Left forelimb (tissue), 1 donor: ENCODE measurements around the gene CNDP2.

Source experiments
- DNase-seq: peaks from one replicate; pipeline ENCODE4 v3.0.0-alpha.2; 2018; ENCODE audit warnings: low spot score

Gene CNDP2

DNA sequence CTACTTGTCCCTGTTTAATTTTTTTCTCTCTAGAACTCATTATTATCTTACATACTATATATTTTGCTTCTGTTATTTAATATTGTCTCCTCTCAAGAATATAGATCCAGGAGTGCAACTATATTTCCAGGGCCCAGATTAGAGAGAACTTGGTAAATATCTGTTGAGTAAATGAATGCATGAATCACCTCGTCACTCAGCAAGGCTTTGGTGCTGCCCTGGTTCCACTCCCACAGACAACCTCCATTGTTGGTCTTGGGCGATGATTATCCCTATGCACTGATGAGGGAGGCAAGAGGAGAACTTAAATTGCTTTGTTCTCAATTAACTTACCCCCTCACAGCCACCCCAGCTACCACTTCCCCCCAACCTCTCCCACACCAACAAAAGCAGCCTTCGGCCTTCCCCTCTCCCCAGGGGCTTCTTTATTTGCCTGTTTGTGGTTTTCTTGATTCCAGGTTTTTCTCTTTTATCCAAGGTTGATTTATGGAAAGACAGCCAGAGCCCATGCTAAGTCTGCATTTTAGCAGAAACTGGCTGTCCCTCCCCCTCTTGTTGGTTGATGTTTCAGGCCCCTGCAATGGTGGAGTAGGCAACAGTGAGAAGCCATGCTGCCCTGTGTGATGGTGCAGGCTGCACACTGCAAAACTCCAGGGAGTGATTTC lies 22.1 kb upstream of the CNDP2 start:
- DNase-seq, result no peak

DNA sequence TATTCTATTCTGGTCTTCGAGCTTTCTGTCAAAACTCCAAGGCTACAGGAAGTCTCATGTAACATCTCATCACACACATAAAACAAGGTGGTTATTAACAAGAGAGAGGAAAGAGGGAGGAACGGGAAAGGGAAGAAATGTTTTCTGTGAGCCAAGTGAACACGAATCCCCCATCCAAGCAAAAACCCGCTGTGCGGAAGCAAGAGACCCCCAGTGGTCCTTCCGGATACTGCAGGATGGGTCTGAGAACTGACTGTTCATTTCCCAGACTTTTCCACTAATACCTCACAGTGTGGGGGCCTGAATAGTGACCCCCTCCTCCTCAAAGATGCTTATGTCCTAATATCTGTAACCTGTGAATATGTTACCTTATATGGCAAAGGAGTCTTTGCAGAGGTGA lies 20.0 kb upstream of the CNDP2 start:
- no peak for DNase-seq

DNA sequence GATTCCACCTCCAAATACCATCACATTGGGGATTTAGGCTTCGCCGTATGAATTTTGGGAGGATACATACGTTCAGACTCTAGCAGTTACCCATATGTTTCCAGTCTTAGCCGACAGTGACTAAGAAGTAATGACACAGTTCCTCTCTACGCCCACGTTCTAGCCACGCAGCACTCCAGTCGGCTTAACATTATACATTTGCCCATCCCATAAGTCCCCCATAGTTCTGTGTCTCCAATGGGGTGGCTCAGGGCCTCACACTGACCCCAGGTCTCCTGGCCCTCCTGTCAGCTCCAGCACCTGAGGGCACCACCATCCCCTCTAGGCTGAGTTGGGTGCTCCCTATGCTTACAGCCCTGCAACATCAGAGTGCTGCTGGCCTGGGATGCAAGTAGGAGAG lies 18.4 kb upstream of the CNDP2 start:
- no peak for DNase-seq

DNA sequence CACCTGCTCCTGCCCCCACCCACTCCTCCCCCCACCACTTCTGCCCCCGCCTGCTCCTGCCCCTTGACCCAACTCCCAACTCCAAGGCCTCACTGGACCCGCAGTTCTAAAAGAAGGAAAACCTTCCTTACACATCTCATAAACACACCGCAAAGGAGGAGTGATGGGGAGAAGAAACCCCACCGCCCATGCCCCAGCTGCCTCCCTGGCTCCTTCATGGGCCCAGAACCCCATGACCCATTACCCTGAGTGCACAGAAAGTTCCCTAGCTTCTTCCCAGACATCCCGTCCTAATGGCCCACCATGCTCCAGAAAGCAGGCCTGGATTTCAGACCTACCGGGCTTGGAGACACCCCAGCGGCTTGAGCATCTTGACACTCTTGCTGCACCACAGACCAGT lies 17.8 kb upstream of the CNDP2 start:
- DNase-seq, result peak; percentile 11

DNA sequence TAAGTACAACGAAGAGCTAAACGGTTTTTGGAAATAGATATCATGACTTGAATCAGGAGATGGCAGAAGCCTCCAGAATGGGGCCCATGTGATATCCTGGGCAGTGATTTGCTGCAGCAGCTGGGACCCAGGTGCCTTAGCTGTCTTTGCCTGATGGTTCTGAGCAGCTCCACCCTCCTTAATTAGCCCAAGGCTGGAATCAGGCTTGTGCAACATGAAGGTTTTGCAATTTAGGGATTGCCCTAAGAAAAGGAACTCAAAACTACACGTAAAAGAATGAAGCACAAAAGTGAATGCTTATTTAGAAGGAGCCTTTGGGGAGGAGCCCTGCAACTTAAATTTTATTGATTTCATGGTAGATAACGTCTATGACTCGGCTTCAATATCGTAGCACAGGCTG lies 17.3 kb upstream of the CNDP2 start:
- DNase-seq, result peak; percentile 25

DNA sequence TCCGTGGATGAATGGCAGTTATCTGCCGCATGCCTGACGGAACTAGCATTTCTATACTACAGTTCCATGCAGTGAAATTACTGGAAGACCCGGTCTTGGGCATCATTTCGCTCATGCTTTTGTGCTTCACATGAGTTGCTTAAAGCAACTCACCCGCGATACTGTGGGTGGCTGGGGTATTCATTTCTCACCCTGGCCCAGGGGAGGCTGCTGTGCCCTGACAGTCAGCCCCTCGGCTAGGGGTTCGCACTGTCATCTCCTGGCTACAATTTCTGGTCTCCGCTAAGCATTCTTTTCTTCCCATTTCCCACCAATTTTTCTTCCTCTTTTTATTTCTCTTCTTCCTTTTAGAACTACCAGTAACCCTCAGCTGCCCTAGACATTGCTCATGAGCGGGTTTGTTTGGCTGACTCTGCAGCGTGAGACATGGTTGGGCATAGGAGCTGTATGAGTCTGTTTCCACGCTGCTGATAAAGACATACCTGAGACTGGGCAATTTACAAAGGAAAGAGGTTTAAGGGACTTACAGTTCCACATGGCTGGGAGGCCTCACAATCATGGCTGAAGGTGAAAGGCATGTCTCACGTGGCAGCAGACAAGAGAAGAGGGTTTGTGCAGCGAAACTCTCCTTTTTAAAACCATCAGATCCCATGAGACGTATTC lies 16.5 kb upstream of the CNDP2 start:
- peak; percentile 17 for DNase-seq

DNA sequence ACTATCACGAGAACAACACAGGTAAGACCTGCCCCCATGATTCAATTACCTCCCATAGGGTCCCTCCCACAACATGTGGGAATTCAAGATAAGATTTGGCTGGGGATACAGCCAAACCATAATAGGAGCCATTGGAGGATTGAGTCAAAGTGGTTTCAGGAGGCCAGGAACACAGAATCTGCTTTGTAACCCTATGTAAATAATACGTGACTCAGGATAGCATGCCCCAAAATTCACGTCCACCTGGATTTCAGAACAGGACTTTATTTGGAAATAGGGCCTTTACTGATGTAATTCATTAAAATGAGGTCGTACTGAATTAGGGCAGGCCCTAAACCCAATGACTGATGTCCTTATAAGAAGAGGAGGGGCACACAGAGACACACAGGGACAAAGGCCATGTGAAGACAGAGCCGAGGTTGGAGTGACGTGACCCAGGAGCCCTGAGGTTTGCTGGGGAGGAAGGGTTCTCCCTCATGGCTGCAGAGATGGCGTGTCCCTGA lies 16.0 kb upstream of the CNDP2 start:
- peak; percentile 36 for DNase-seq

DNA sequence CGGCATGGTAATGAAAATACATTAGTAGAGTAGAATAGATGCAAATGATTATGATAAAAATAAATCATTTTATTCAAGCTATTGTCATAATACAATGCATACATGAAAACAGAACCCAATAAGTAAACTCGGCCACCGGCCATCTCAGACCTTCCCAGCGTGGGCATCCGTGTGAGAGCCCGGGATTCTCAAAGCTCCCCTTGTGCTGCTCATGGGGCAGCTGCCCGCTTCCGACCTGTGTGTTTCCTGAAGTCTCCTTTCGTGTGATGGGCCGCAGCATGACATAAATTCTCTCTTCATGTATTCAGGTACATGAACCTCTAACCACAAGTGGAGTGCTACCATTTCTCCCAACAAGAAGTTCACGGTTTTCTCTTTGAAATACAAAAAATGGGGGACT lies 13.5 kb upstream of the CNDP2 start:
- no peak for DNase-seq

DNA sequence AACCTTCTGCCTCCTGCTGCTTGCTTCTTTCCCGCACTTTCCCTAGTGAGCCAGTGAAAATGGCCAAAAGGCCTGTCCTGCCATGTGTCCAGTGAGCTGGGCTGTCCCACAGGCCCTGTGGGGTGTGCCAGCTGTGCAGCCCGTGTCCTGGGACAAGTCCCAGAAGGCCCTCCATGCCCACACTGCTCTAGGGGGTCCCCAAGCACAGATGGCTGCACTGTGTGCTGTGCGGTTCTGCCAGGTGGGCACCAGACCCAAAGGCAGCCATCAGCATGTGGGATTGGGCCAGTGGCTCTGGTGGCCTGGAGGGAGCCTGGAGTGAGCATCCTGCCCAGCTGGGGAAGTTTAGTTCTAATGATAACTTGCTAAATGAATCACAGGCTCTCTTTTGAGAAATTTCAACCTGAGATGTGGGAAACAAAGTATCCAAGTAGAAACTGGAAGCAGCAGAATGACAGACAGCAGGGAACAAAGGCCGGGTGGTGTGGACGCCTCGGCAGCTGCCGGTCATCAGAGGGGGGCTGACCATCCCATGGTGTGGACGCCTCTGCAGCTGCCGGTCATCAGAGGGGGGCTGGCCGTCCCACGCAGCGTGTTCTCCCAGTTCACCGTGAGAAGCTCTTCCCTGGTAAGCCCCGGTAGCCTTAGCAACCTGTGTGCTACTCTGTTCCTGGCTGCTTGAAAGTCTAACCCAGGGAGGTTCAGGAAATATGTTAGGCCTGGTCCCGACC lies 9.9 kb upstream of the CNDP2 start:
- DNase-seq, result peak; percentile 62

DNA sequence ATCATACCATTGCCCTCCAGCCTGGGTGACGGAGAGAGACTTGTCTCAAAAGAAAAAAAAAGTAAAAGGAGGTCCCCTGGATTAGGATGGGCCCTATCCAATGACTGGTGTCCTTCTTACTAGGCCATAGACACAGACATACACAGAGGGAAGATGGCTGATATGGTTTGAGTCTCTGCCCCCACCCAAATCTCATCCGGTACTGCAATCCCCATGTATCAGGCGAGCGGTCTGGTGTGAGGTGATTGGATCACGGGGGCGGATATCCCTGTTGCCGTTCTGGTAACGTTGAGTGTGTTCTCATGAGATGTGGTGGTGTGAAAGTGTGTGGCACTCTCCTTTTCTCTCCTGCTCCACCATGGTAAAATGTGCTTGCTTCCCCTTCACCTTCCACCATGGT lies 7.8 kb upstream of the CNDP2 start:
- DNase-seq, result no peak

DNA sequence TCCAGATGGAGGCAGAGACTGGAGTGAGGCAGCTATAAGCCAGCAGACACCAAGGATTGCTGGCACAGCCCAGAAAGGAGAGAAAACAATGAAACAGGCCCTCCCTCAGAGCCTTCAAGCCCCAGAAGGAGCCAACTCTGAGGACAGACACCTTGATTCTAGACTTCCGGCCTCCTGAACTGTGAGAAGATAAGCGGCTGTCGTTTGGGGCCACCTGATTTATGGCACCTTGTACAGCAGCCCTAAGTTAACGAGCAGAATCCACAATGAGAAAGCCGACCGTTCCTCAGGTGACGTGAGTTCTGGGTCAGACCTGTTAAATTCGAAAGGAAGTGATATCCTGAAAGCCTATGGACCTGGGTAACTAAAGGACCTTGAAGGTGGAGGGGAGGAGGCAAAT lies 7.3 kb upstream of the CNDP2 start:
- DNase-seq, result peak; percentile 50

DNA sequence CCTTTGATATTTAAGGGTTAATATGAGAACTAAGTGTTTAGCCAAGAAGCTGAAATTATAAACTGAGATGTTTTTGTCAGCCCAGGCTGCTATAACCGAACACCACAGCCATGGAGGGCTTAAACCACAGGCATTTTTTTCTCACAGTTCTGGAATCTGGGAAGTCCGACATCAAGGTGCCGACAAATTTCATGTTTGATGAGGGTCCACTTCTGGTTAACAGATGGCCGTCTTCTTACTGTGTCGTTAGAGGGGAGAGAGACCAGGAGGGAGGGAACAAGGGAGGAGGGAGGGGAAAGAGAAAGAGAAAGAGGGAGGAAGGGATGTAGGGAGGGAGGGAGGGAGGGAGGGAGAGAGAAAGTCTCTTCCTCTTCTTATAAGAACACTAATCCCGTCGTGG lies 6.5 kb upstream of the CNDP2 start:
- DNase-seq, result peak; percentile 53

DNA sequence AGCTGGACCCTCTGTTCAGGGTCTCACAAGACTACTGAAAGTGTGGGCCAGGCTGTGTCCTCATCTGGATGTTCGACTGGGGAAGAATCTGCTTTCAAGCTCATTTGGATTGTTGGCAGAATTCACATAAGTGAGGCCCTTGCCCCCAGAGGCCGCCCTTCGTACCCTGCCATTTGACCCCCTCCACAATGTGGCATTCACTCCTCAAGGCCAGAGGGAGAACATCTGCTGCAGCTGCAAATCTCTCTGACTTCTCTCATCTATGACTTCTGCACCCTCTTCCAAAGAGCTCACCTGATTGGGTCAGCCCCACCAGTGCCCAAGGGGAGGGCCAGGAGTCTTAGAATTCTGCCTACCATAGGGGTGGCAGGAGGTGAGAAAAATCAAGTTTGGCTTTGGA lies 3.9 kb upstream of the CNDP2 start:
- peak; percentile 15 for DNase-seq

DNA sequence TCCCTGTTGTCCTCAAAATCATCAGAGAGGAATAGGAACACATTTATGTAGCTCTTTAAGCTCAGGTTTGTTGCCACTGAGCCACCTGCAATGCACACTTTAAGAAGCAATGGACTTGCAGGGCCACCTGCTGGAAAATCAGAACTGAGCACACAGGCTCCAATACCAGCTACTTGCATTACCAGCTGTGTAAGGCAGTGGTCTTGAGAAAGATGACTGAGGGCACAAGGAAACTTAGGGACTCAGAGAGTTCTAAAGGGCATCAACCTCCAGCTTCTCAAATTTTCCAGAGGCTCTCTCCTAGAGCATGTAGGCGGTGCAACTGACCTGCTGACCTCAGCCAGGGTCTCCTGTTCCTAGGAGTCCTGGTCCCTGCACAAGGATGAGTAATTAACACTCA lies 2.5 kb upstream of the CNDP2 start:
- DNase-seq, result peak; percentile 65

DNA sequence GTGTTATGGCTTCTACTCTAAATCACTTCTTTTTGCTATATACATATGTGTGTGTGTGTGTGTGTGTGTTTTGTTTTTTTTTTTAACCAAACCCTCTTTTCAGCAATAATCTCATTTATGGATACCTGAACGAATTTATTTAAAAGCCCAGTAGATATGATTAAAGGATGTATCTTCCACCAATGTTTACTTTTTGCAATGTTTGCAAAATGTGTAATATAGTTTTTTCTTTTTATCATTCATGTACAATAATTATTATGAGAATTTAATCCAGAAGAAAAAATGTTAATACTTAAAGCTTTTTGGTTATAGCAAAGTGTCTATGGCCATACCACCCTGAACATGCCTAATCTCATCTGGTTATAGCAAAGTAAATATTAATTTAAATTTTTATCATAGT lies 1.6 kb upstream of the CNDP2 start:
- DNase-seq, result no peak

DNA sequence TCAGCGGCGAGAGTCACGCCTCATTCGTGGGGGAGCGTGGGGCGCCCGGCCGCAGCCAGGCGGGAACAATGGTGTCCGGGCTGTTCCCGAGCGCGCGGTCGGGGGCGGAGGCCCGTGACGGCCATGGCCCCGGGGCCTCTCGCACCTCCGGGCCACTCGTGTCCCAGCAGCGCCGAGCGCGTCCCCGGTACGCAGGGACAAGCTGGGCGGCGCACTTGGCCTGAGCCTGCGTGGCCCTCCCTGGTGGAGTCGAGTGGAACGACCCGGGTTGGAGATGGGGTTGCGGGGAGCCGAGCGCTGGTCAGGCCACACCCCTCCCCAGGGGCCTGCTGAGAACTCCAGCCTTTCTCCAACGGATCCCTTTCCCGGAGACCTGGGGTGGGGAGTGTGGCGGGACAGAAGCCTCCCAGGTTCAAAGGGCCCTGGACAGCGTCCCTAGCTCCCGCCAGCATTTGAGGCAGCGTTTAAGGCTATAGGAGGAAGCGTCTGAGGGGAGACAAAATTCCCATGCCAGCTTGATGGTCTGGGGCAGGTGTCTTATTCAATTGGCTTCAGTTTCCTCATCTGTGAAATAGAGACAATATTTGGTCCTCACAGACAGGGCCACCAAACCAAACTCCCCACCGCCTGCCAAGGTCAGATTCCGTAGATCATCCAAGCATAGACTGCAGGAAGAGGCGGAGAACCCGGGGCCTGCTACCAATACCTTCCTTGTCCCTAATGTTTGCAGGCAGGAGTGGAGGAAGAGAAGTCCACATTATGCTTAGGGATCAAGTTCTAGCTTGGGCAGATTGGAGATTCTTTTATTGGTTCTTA lies 553 bp downstream of the CNDP2 start:
- no peak for DNase-seq

DNA sequence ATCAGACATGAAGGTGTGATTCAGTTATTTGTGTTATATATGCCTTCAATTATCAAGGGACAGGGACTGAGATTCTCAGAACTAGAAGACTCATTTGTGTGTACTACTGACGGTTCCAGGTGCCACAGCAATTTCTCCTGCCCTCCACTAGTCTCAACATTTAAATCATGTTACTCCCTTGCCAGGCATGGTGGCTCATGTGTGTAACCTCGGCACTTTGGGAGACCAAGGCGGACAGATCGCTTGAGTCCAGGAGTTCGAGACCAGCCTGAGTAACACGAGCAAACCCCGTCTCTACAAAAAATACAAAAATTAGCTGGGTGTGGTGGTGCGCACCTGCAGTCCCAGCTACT lies 1.1 kb downstream of the CNDP2 start:
- DNase-seq, result no peak

DNA sequence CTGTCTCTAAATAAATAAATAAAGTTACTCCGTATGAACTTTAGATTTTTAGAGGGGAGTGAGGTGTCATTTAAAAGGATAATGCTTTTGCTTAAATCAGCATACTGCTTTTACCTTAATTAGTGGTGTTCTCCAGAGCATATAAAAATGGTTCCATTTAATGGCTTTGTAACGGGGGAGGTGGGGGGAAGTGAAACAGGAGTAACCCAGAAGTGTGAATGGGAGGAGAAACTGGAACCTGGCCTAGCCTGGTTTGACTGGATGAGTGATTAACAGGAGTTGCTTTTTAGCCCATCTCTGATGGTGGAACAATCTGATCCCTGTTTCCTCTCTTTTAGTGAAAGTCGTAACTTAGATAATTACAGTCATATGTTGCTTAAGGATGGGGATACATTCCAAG lies 1.6 kb downstream of the CNDP2 start:
- DNase-seq, result no peak

DNA sequence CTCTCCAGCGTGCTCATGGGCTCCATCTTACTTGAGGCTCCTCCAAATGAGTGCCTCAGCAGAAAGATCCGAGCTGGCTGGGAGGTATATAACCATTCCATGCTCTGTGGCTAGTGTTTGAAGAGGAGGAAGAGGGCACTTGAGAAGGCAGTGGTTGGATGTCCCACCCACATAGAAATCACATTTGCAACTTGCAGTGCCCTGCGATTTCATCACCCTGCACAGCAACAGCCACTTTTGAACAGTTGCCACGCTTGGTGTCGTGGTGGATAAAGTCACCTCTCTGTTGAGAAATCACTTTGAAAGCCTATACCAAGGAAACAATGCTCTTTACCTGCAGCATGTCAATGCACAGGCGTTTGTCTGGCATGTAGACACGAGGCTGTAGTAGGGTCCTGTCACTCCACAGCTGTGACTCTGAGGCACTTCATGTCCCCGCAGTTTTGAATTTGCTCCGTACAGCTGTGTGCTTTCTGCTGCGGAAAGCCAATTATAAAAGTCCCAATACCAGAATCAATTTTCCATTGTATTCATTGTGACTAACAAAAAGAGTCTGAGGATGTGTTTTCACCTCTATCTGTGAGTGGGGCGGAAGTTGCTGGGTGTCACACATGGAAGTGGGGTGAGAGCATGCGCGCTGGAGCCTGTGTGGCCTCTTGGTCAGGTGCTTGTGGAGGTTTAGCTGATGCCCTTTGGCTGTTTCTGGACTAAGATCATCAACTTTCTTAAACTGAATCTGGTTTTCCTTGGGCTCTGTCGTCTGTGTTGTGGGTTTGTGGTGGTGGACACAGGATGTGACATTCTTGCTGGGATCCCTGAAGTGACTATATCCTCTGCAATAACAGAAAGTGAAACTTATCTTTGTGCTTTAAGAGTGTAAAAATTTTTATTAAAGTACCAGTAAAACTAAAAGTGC lies 2.8 kb downstream of the CNDP2 start:
- DNase-seq, result no peak

DNA sequence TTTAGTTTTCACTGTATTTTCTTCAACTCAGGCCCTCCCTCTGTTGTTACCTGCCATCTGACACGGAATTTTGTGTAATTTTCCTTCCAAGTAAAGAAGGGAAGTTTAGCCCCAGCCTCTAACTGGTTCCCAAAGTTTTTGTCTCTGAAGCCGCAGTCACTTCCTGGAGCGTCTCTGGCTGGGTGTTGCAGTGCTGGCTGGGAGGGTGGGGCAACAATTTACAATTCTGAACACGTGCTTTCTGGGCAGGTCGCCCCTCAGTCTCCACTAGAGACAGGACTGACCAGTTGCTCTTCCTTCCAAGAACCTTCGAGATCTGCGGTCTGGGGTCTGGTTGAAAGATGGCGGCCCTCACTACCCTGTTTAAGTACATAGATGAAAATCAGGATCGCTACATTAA lies 3.5 kb downstream of the CNDP2 start:
- DNase-seq, result no peak

DNA sequence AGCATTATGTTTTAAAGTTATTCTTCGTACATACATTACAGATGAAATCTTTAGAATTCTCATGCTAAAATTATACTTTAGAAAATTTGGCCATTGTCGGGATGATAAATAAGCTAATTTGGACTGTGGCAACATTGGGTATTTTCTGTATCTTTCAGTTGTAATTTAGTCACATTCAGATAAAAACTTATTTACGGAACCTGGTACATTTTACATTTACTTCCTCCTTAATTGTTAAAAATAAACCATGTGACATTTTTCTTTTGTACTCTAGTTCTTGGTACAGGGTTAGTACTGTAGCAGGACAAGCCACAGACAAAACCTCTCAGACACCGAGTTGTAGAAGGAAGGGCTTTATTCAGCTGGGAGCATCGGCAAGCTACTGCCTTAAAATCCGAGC lies 4.2 kb downstream of the CNDP2 start:
- DNase-seq, result no peak
